H9 (cell line): ENCODE data around the gene C1S. TPM values are rescaled to one million over a fixed set of nuclear protein-coding genes. Genes with fewer than 3 reads are reported as not detected.

Experiments used
- DNase-seq: peaks from one replicate; pipeline ENCODE4 v3.0.0-alpha.2; 2017
- H2AFZ ChIP-seq: one replicate; pipeline ENCODE4 v1.6.1; 2013; ENCODE audit warnings: mild to moderate bottlenecking, low read length, control low read depth, moderate library complexity
- H2AK5ac ChIP-seq: 2 replicates; pipeline ENCODE4 v1.6.1; 2013; ENCODE audit warnings: low read length, control low read depth, mixed read lengths; ENCODE audit not compliant: insufficient read length
- H2BK120ac ChIP-seq: one replicate; pipeline ENCODE4 v1.6.1; 2013; ENCODE audit warnings: low read depth, mild to moderate bottlenecking, low read length, control low read depth, inconsistent platforms; ENCODE audit not compliant: poor library complexity, severe bottlenecking
- H2BK12ac ChIP-seq: 2 replicates; pipeline ENCODE4 v1.6.1; 2013; ENCODE audit warnings: low read length, control low read depth, mixed read lengths, low read depth; ENCODE audit not compliant: insufficient read length
- H2BK15ac ChIP-seq: 2 replicates; pipeline ENCODE4 v1.6.1; 2013; ENCODE audit warnings: low read depth, low read length, control low read depth
- H2BK20ac ChIP-seq: one replicate; pipeline ENCODE4 v1.6.1; 2013; ENCODE audit warnings: low read depth, mild to moderate bottlenecking, low read length, control low read depth, inconsistent platforms; ENCODE audit not compliant: poor library complexity, severe bottlenecking
- H2BK5ac ChIP-seq: 2 replicates; pipeline ENCODE4 v1.6.1; 2013; ENCODE audit warnings: low read length, control low read depth, mixed read lengths; ENCODE audit not compliant: insufficient read length
- H3K14ac ChIP-seq: 2 replicates; pipeline ENCODE4 v1.6.1; 2013; ENCODE audit warnings: low read length, control low read depth; ENCODE audit not compliant: insufficient read depth
- H3K18ac ChIP-seq: 2 replicates; pipeline ENCODE4 v1.6.1; 2013; ENCODE audit warnings: low read depth, mild to moderate bottlenecking, mixed read lengths, low read length, control low read depth; ENCODE audit not compliant: insufficient read length
- H3K23ac ChIP-seq: 2 replicates; pipeline ENCODE4 v1.6.1; 2013; ENCODE audit warnings: low read length, control low read depth, mixed read lengths, low read depth; ENCODE audit not compliant: insufficient read length
- H3K23me2 ChIP-seq: 2 replicates; pipeline ENCODE4 v1.6.1; 2013; ENCODE audit warnings: low read depth, mild to moderate bottlenecking, mixed read lengths, low read length, control low read depth; ENCODE audit not compliant: insufficient read length, poor library complexity, severe bottlenecking
- H3K27ac ChIP-seq: 2 replicates; pipeline ENCODE4 v1.5.1; 2013; ENCODE audit warnings: low read length, control low read depth, mixed read lengths, low read depth; ENCODE audit not compliant: insufficient read length
- H3K27me3 ChIP-seq: 2 replicates; pipeline ENCODE4 v1.6.1; 2013; ENCODE audit warnings: low read length, control low read depth, inconsistent platforms; ENCODE audit not compliant: insufficient read depth
- H3K4ac ChIP-seq: 2 replicates; pipeline ENCODE4 v1.6.1; 2013; ENCODE audit warnings: low read depth, mild to moderate bottlenecking, control low read depth, inconsistent platforms, low read length, moderate library complexity
- H3K4me1 ChIP-seq: 2 replicates; pipeline ENCODE4 v1.6.1; 2013; ENCODE audit warnings: low read length, control low read depth, inconsistent platforms; ENCODE audit not compliant: insufficient read depth
- H3K4me2 ChIP-seq: 2 replicates; pipeline ENCODE4 v1.6.1; 2013; ENCODE audit warnings: low read length, control low read depth, mixed read lengths; ENCODE audit not compliant: insufficient read length, insufficient read depth
- H3K56ac ChIP-seq: 2 replicates; pipeline ENCODE4 v1.6.1; 2013; ENCODE audit warnings: low read depth, mild to moderate bottlenecking, mixed read lengths, low read length, control low read depth; ENCODE audit not compliant: insufficient read length
- H3K79me1 ChIP-seq: 2 replicates; pipeline ENCODE4 v1.6.1; 2013; ENCODE audit warnings: low read depth, mild to moderate bottlenecking, moderate library complexity, low read length, control low read depth, inconsistent platforms; ENCODE audit not compliant: insufficient read depth, poor library complexity, severe bottlenecking
- H3K79me2 ChIP-seq: 2 replicates; pipeline ENCODE4 v1.6.1; 2013; ENCODE audit warnings: low read length, control low read depth, inconsistent platforms; ENCODE audit not compliant: insufficient read depth
- H3K9ac ChIP-seq: 2 replicates; pipeline ENCODE4 v1.6.1; 2013; ENCODE audit warnings: low read length, control low read depth, mixed read lengths; ENCODE audit not compliant: insufficient read length; ENCODE audit errors: extremely low read depth
- H3K9me3 ChIP-seq: one replicate; pipeline ENCODE4 v1.6.1; 2013; ENCODE audit warnings: low read depth, low read length, inconsistent platforms; ENCODE audit not compliant: control insufficient read depth
- H3T11ph ChIP-seq: one replicate; pipeline ENCODE4 v1.6.1; 2013; ENCODE audit warnings: mild to moderate bottlenecking, low read length, control low read depth, inconsistent platforms
- H4K20me1 ChIP-seq: one replicate; pipeline ENCODE4 v1.6.1; 2013; ENCODE audit not compliant: control insufficient read depth, insufficient read length, insufficient read depth
- H4K5ac ChIP-seq: 2 replicates; pipeline ENCODE4 v1.6.1; 2013; ENCODE audit warnings: low read depth, mild to moderate bottlenecking, mixed read lengths, low read length, control low read depth; ENCODE audit not compliant: insufficient read length
- H4K8ac ChIP-seq: replicated peaks from 2 replicates; pipeline ENCODE4 v1.6.1; 2013; ENCODE audit warnings: low read length, control low read depth, mixed read lengths, low read depth; ENCODE audit not compliant: insufficient read length
- H4K91ac ChIP-seq: 2 replicates; pipeline ENCODE4 v1.6.1; 2013; ENCODE audit warnings: low read depth, mild to moderate bottlenecking, moderate library complexity, mixed read lengths, low read length, control low read depth; ENCODE audit not compliant: insufficient read length
- H3K27ac Mint-ChIP-seq, 3 experiments: 2 replicates in 2 of 3; 3 replicates in 1 of 3; pipeline ENCODE4 v1.8.0; 2020 to 2021; ENCODE audit warnings: mixed read lengths in 3 of 3, mild to moderate bottlenecking in 1 of 3, moderate library complexity in 1 of 3
- H3K27me3 Mint-ChIP-seq: 2 replicates; pipeline ENCODE4 v1.8.0; 2021; ENCODE audit warnings: low read depth, mild to moderate bottlenecking, moderate library complexity, mixed read lengths
- H3K36me3 Mint-ChIP-seq, 3 experiments: 2 replicates in 2 of 3; 3 replicates in 1 of 3; pipeline ENCODE4 v1.8.0; 2020 to 2021; ENCODE audit warnings: low read depth in 3 of 3, mixed read lengths in 3 of 3; ENCODE audit not compliant: insufficient read depth in 1 of 3
- H3K4me1 Mint-ChIP-seq, 2 experiments: 2 replicates each; pipeline ENCODE4 v1.8.0; 2020; ENCODE audit warnings: mixed read lengths in 2 of 2
- H3K4me3 Mint-ChIP-seq, 2 experiments: 2 replicates in 1 of 2; 3 replicates in 1 of 2; pipeline ENCODE4 v1.8.0; 2020 to 2021; ENCODE audit warnings: mild to moderate bottlenecking in 2 of 2, mixed read lengths in 2 of 2, moderate library complexity in 1 of 2
- H3K9me3 Mint-ChIP-seq, 2 experiments: 2 replicates in 1 of 2; 3 replicates in 1 of 2; pipeline ENCODE4 v1.8.0; 2020; ENCODE audit warnings: mild to moderate bottlenecking in 2 of 2, mixed read lengths in 2 of 2, moderate library complexity in 1 of 2
- total RNA-seq: library from RNA; stranded (reverse); gene quantifications from 2 replicates; pipeline ENCODE4 v1.2.1, GENCODE V29; 2021
- TF ChIP-seq, protein P1 (sequence below): fragments of 200-600 bp; sonication (generic); conservative IDR thresholded peaks from 3 replicates; pipeline ENCODE4 v1.8.0; 2021; ENCODE audit warnings: antibody characterized with exemption, mild to moderate bottlenecking

C1S gene
- total RNA-seq, 1 experiment from 2014 or later: 4.2 TPM

GRCh38 chr12:7083125-7083524, 22.6 kb downstream of the C1S start:
- H3K27ac Mint-ChIP-seq: no peak overlapping the region
- H3K4me3 Mint-ChIP-seq: no peak overlapping the region
- Histone ChIP-seq H2BK15ac (no peak overlapping the region), H4K91ac (no peak overlapping the region), H3K79me2 (no peaks in the 10 kb centered on the region), H2BK120ac (no peak overlapping the region), H2AFZ (no peak overlapping the region), H3K18ac (no peak overlapping the region), H3K79me1 (no peaks in the 10 kb centered on the region), H3K14ac (no peak overlapping the region), H3K23me2 (no peaks in the 10 kb centered on the region), H2BK20ac (no peak overlapping the region), H4K20me1 (no peaks in the 10 kb centered on the region), H3K4ac (no peak overlapping the region), H3K9me3 (no peaks in the 10 kb centered on the region), H3K27me3 (no peaks in the 10 kb centered on the region), H3K27ac (no peak overlapping the region), H3K9ac (no peak overlapping the region), H4K5ac (no peak overlapping the region), H2BK12ac (no peak overlapping the region), H3K56ac (no peak overlapping the region), H4K8ac (no peak overlapping the region), H2BK5ac (no peak overlapping the region), H3K4me1 (no peaks in the 10 kb centered on the region), H3T11ph (no peak overlapping the region), H3K4me2 (no peak overlapping the region), H2AK5ac (no peak overlapping the region), H3K23ac (no peak overlapping the region)
- no peak for DNase-seq
- TF ChIP-seq, protein P1, sequence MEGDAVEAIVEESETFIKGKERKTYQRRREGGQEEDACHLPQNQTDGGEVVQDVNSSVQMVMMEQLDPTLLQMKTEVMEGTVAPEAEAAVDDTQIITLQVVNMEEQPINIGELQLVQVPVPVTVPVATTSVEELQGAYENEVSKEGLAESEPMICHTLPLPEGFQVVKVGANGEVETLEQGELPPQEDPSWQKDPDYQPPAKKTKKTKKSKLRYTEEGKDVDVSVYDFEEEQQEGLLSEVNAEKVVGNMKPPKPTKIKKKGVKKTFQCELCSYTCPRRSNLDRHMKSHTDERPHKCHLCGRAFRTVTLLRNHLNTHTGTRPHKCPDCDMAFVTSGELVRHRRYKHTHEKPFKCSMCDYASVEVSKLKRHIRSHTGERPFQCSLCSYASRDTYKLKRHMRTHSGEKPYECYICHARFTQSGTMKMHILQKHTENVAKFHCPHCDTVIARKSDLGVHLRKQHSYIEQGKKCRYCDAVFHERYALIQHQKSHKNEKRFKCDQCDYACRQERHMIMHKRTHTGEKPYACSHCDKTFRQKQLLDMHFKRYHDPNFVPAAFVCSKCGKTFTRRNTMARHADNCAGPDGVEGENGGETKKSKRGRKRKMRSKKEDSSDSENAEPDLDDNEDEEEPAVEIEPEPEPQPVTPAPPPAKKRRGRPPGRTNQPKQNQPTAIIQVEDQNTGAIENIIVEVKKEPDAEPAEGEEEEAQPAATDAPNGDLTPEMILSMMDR: no peak
- H3K36me3 Mint-ChIP-seq: peaks cover 5 to 12% (median 12%) of the 10 kb centered on the region in 3 experiments
- peaks cover 5% of the 10 kb centered on the region in 2 experiments for H3K9me3 Mint-ChIP-seq
- no peaks in the 10 kb centered on the region for H3K27me3 Mint-ChIP-seq
- H3K4me1 Mint-ChIP-seq: no peaks in the 10 kb centered on the region
